WTC11 (cell line): ENCODE measurements around the gene SUN2. TPM values are rescaled to one million over a fixed set of nuclear protein-coding genes. Genes with fewer than 3 reads are reported as not detected.

Experiments used
- ATAC-seq: fragments of 200-7000 bp; cut with Tn5 transposase; 2 replicates; pipeline ENCODE4 v1.10.0; 2021; ENCODE audit warnings: mild to moderate bottlenecking, moderate library complexity
- CTCF ChIA-PET: fragments of 300-600 bp; sonication (Branson Sonifier 250); formaldehyde crosslinking; loops from one replicate; lab custom pipeline; 2021; ENCODE audit warnings: antibody characterized with exemption; lab: Charles Lee
- POLR2A ChIA-PET: fragments of 350-600 bp; sonication (Branson Sonifier 250); formaldehyde crosslinking; loops from one replicate; lab custom pipeline; 2021; ENCODE audit warnings: antibody characterized with exemption; lab: Charles Lee
- DNase-seq: peaks from one replicate; pipeline ENCODE4 v3.0.0; 2021; ENCODE audit warnings: low spot score
- H3K27ac Mint-ChIP-seq: 2 replicates; pipeline ENCODE4 v1.8.0; 2021; ENCODE audit warnings: mixed read lengths
- H3K27me3 Mint-ChIP-seq: 2 replicates; pipeline ENCODE4 v1.8.0; 2021; ENCODE audit warnings: low read depth, mild to moderate bottlenecking, moderate library complexity, mixed read lengths
- H3K36me3 Mint-ChIP-seq: 2 replicates; pipeline ENCODE4 v1.8.0; 2021; ENCODE audit warnings: mixed read lengths
- H3K4me1 Mint-ChIP-seq: 2 replicates; pipeline ENCODE4 v1.8.0; 2022; ENCODE audit warnings: mixed read lengths
- H3K4me3 Mint-ChIP-seq: 2 replicates; pipeline ENCODE4 v1.8.0; 2021; ENCODE audit warnings: mild to moderate bottlenecking, moderate library complexity, mixed read lengths
- H3K9me3 Mint-ChIP-seq: 2 replicates; pipeline ENCODE4 v1.8.0; 2021; ENCODE audit warnings: mixed read lengths
- AR ChIP-seq: fragments of 250-450 bp; sonication (Bioruptor Pico); IDR thresholded peaks from 2 replicates; pipeline ENCODE4 v1.9.0; 2021; ENCODE audit warnings: mild to moderate bottlenecking
- ATF3 ChIP-seq: sonication (generic); formaldehyde crosslinking; conservative IDR thresholded peaks from 2 replicates; pipeline ENCODE4 v1.8.1; 2022; ENCODE audit warnings: mild to moderate bottlenecking, missing genetic modification reagents
- ATF6 ChIP-seq: sonication (generic); formaldehyde crosslinking; IDR thresholded peaks from 2 replicates; pipeline ENCODE4 v1.8.1; 2023; ENCODE audit warnings: mild to moderate bottlenecking, missing genetic modification reagents
- CDX4 ChIP-seq: fragments of 250-450 bp; sonication (Bioruptor Pico); IDR thresholded peaks from 2 replicates; pipeline ENCODE4 v1.9.0; 2021; ENCODE audit warnings: moderate library complexity, mild to moderate bottlenecking, inconsistent platforms, borderline replicate concordance
- CREB1 ChIP-seq: sonication (generic); formaldehyde crosslinking; IDR thresholded peaks from 2 replicates; pipeline ENCODE4 v1.8.0; 2023; ENCODE audit warnings: mild to moderate bottlenecking, missing genetic modification reagents
- E2F1 ChIP-seq: sonication (generic); formaldehyde crosslinking; IDR thresholded peaks from 2 replicates; pipeline ENCODE4 v1.8.0; 2022; ENCODE audit warnings: mild to moderate bottlenecking, missing genetic modification reagents
- ELF4 ChIP-seq: sonication (generic); formaldehyde crosslinking; IDR thresholded peaks from 2 replicates; pipeline ENCODE4 v1.8.1; 2022; ENCODE audit warnings: low read depth, mild to moderate bottlenecking, moderate library complexity, missing genetic modification reagents
- ETV6 ChIP-seq: sonication (generic); formaldehyde crosslinking; IDR thresholded peaks from 2 replicates; pipeline ENCODE4 v1.8.1; 2022; ENCODE audit warnings: mild to moderate bottlenecking, missing genetic modification reagents
- FOXK1 ChIP-seq: sonication (generic); formaldehyde crosslinking; IDR thresholded peaks from 2 replicates; pipeline ENCODE4 v1.8.0; 2022; ENCODE audit warnings: mild to moderate bottlenecking, moderate library complexity, missing genetic modification reagents
- GABPB1 ChIP-seq: sonication (generic); formaldehyde crosslinking; IDR thresholded peaks from 2 replicates; pipeline ENCODE4 v1.8.1; 2023; ENCODE audit warnings: mild to moderate bottlenecking, missing genetic modification reagents
- MXD4 ChIP-seq: fragments of 250-450 bp; sonication (Bioruptor Pico); IDR thresholded peaks from 2 replicates; pipeline ENCODE4 v1.8.0; 2021; ENCODE audit warnings: mild to moderate bottlenecking, moderate library complexity, borderline replicate concordance
- MYBL2 ChIP-seq: sonication (generic); formaldehyde crosslinking; IDR thresholded peaks from 2 replicates; pipeline ENCODE4 v1.8.1; 2023; ENCODE audit warnings: mild to moderate bottlenecking, moderate library complexity, missing genetic modification reagents
- NFATC4 ChIP-seq: fragments of 250-450 bp; sonication (Bioruptor Pico); IDR thresholded peaks from 2 replicates; pipeline ENCODE4 v1.9.0; 2021; ENCODE audit warnings: mild to moderate bottlenecking
- PRRX2 ChIP-seq: fragments of 250-450 bp; sonication (Bioruptor Pico); IDR thresholded peaks from 2 replicates; pipeline ENCODE4 v1.8.0; 2021; ENCODE audit warnings: mild to moderate bottlenecking
- RELA ChIP-seq: sonication (generic); formaldehyde crosslinking; IDR thresholded peaks from 2 replicates; pipeline ENCODE4 v1.8.1; 2022; ENCODE audit warnings: missing genetic modification reagents, mild to moderate bottlenecking, borderline replicate concordance
- RORB ChIP-seq: fragments of 250-450 bp; sonication (Bioruptor Pico); IDR thresholded peaks from 2 replicates; pipeline ENCODE4 v1.9.0; 2021; ENCODE audit warnings: mild to moderate bottlenecking
- SMAD4 ChIP-seq: sonication (generic); formaldehyde crosslinking; IDR thresholded peaks from 2 replicates; pipeline ENCODE4 v1.8.0; 2022; ENCODE audit warnings: mild to moderate bottlenecking, missing genetic modification reagents
- TEAD1 ChIP-seq: sonication (generic); formaldehyde crosslinking; IDR thresholded peaks from 2 replicates; pipeline ENCODE4 v1.8.0; 2022; ENCODE audit warnings: mild to moderate bottlenecking, missing genetic modification reagents
- USF2 ChIP-seq: sonication (generic); formaldehyde crosslinking; IDR thresholded peaks from 2 replicates; pipeline ENCODE4 v1.8.1; 2023; ENCODE audit warnings: mild to moderate bottlenecking, missing genetic modification reagents, moderate library complexity
- ZNF219 ChIP-seq: sonication (generic); formaldehyde crosslinking; IDR thresholded peaks from 2 replicates; pipeline ENCODE4 v1.8.0; 2023; ENCODE audit warnings: missing genetic modification reagents, mild to moderate bottlenecking, borderline replicate concordance
- ZNF396 ChIP-seq: fragments of 250-450 bp; sonication (Bioruptor Pico); IDR thresholded peaks from 2 replicates; pipeline ENCODE4 v1.8.0; 2021; ENCODE audit warnings: mild to moderate bottlenecking, moderate library complexity, borderline replicate concordance
- ZNF423 ChIP-seq: fragments of 250-450 bp; sonication (Bioruptor Pico); IDR thresholded peaks from 2 replicates; pipeline ENCODE4 v2.1.2; 2022; ENCODE audit warnings: mild to moderate bottlenecking, moderate library complexity
- total RNA-seq: library from RNA; stranded (reverse); gene quantifications from 3 replicates; pipeline ENCODE4 v1.2.3, GENCODE V29; 2021

The SUN2 gene
- total RNA-seq, 1 experiment from 2014 or later: 30.1 TPM

- no peak overlapping the region for H3K4me3 Mint-ChIP-seq
- H3K4me1 Mint-ChIP-seq: peaks cover 38% of the 10 kb centered on the region
- CTCF ChIA-PET: interaction anchor here (1.2 to 2.4 kb wide), 3 partner anchors 10 to 54 kb away, joined by 3 to 17 read pairs (median 8); no protein-coding TSS in a partner anchor
- H3K9me3 Mint-ChIP-seq: no peaks in the 10 kb centered on the region
- ATAC-seq (no peak), DNase-seq (no peak)
- POLR2A ChIA-PET: no interaction called here
- no peak for TF ChIP-seq ETV6 (CRISPR knock-in tag)
- no peak for TF ChIP-seq ZNF423 (CRISPR knock-in tag)
- TF ChIP-seq ZNF219 (CRISPR knock-in tag): no peak
- no peak for TF ChIP-seq FOXK1 (CRISPR knock-in tag)
- no peak for TF ChIP-seq ZNF396
- no peak for TF ChIP-seq CDX4
- no peak for TF ChIP-seq RORB (CRISPR knock-in tag)
- TF ChIP-seq SMAD4 (CRISPR knock-in tag): no peak
- no peak for TF ChIP-seq RELA (CRISPR knock-in tag)
- no peak for TF ChIP-seq ATF6 (CRISPR knock-in tag)
- TF ChIP-seq PRRX2 (CRISPR knock-in tag): no peak
- no peak for TF ChIP-seq TEAD1 (CRISPR knock-in tag)
- no peaks in the 10 kb centered on the region for H3K27me3 Mint-ChIP-seq
- H3K27ac Mint-ChIP-seq: peak overlapping the region; percentile 61; the same call in 1 of the 2 replicates
- peaks cover 43% of the 10 kb centered on the region for H3K36me3 Mint-ChIP-seq
Measured at GRCh38 chr22:38715176-38715764, 40.5 kb downstream of the SUN2 start.

- H3K9me3 Mint-ChIP-seq: no peaks in the 10 kb centered on the region
Measured at GRCh38 chr22:38713921-38714320, 41.9 kb downstream of the SUN2 start.

GRCh38 chr22:38712486-38713207 lies 43.2 kb downstream of the SUN2 start:
- H3K27me3 Mint-ChIP-seq: no peaks in the 10 kb centered on the region
- ChIA-PET POLR2A (interaction anchor here (0.5 to 1.0 kb wide), 2 partner anchors 9 to 111 kb away, joined by 4 to 5 read pairs; no protein-coding TSS in a partner anchor), CTCF (interaction anchor here (0.7 to 1.5 kb wide), 4 partner anchors 12 to 119 kb away, joined by 3 to 4 read pairs (median 3); no protein-coding TSS in a partner anchor)
- H3K4me3 Mint-ChIP-seq: no peak overlapping the region
- peak; percentile 29; the same call in 1 of the 2 replicates for ATAC-seq
- peaks cover 56% of the 10 kb centered on the region for H3K4me1 Mint-ChIP-seq
- peaks cover 36% of the 10 kb centered on the region for H3K36me3 Mint-ChIP-seq
- no peaks in the 10 kb centered on the region for H3K9me3 Mint-ChIP-seq
- peak overlapping the region; percentile 75 for H3K27ac Mint-ChIP-seq
- no peak for DNase-seq
- TF ChIP-seq MXD4 (no peak), RORB (CRISPR knock-in tag) (no peak), MYBL2 (no peak), GABPB1 (CRISPR knock-in tag) (no peak), NFATC4 (CRISPR knock-in tag) (no peak), ZNF396 (no peak), E2F1 (CRISPR knock-in tag) (no peak), AR (CRISPR knock-in tag) (no peak)

More at GRCh38 chr22:38713921-38714320, 41.9 kb downstream of the SUN2 start:
- CTCF ChIA-PET: interaction anchor here (2.4 kb wide), 1 partner anchor 11 kb away, joined by 17 read pairs; no protein-coding TSS in a partner anchor
- H3K4me1 Mint-ChIP-seq: peaks cover 44% of the 10 kb centered on the region
- H3K27ac Mint-ChIP-seq: peak overlapping the region; percentile 71
- peaks cover 43% of the 10 kb centered on the region for H3K36me3 Mint-ChIP-seq
- no peak overlapping the region for H3K4me3 Mint-ChIP-seq
- no peaks in the 10 kb centered on the region for H3K27me3 Mint-ChIP-seq
- peak; percentile 32; the same call in 1 of the 2 replicates for TF ChIP-seq USF2
- TF ChIP-seq ELF4 (CRISPR knock-in tag): no peak
- TF ChIP-seq CREB1 (CRISPR knock-in tag): no peak
- no peak for TF ChIP-seq ATF3 (CRISPR knock-in tag)
- TF ChIP-seq GABPB1 (CRISPR knock-in tag): no peak
- POLR2A ChIA-PET: no interaction called here
- ATAC-seq (no peak), DNase-seq (no peak)
